ENCODE measurements around the gene THAP12.
A peak's percentile ranks its signal among the peaks of the same experiment; 100 is the strongest.

THAP12 gene

DNA sequence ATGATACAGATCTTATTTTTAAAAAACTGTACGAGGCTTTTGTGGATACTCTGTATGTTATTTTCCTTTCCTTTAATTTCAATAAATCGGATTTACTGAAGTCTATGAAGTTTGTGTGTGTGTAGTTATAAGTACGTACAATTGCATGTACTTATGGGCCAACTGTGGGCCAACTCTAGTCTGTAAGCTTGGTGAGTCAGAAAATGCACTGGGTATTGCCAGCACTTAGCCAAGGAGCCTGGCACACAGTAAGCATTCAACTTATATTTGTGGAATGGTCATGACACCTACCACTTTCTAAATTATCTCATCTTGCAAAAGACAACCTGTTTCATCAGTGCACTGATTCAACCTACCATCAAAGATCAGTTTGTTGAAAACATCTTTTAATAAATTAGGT, 32.6 kb downstream of the THAP12 start:
- Histone ChIP-seq H3K4me3 (ENCODE audit: low read length, poor library complexity, severe bottlenecking) (no peak overlapping the region), H3K9me2 (replicated peaks; ENCODE audit: low read depth, low read length) (no peaks in the 10 kb centered on the region), H3K27me3 (ENCODE audit: insufficient read depth, low read length, poor library complexity, severe bottlenecking) (no peaks in the 10 kb centered on the region), H3F3A (ENCODE audit: low read depth) (no peaks in the 10 kb centered on the region), H2AFZ (ENCODE audit: low read length) (no peak overlapping the region), H3K4me2 (ENCODE audit: low read depth, low read length, poor library complexity, severe bottlenecking) (no peak overlapping the region), H3K4me1 (ENCODE audit: insufficient read depth, low read length, poor library complexity, severe bottlenecking) (peaks cover 4% of the 10 kb centered on the region), H3K79me2 (ENCODE audit: insufficient read depth, low read length) (no peaks in the 10 kb centered on the region), H3K36me3 (ENCODE audit: insufficient read depth, low read length) (peaks cover 25% of the 10 kb centered on the region; the same call in 1 of the 2 replicates), H3K9ac (ENCODE audit: low read depth, low read length, poor library complexity, severe bottlenecking) (no peak overlapping the region), H3K9me3 (ENCODE audit: insufficient read depth, low read depth, low read length) (no peaks in the 10 kb centered on the region), H4K20me1 (ENCODE audit: insufficient read depth, low read length, poor library complexity, severe bottlenecking) (no peaks in the 10 kb centered on the region)
- TF ChIP-seq, protein P1, sequence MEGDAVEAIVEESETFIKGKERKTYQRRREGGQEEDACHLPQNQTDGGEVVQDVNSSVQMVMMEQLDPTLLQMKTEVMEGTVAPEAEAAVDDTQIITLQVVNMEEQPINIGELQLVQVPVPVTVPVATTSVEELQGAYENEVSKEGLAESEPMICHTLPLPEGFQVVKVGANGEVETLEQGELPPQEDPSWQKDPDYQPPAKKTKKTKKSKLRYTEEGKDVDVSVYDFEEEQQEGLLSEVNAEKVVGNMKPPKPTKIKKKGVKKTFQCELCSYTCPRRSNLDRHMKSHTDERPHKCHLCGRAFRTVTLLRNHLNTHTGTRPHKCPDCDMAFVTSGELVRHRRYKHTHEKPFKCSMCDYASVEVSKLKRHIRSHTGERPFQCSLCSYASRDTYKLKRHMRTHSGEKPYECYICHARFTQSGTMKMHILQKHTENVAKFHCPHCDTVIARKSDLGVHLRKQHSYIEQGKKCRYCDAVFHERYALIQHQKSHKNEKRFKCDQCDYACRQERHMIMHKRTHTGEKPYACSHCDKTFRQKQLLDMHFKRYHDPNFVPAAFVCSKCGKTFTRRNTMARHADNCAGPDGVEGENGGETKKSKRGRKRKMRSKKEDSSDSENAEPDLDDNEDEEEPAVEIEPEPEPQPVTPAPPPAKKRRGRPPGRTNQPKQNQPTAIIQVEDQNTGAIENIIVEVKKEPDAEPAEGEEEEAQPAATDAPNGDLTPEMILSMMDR (conservative IDR thresholded peaks at IDR 0.05; ENCODE audit: low read length), result no peak
- no peak for TF ChIP-seq EZH2phosphoT487 (IDR thresholded peaks at IDR 0.05; ENCODE audit: borderline replicate concordance)

DNA sequence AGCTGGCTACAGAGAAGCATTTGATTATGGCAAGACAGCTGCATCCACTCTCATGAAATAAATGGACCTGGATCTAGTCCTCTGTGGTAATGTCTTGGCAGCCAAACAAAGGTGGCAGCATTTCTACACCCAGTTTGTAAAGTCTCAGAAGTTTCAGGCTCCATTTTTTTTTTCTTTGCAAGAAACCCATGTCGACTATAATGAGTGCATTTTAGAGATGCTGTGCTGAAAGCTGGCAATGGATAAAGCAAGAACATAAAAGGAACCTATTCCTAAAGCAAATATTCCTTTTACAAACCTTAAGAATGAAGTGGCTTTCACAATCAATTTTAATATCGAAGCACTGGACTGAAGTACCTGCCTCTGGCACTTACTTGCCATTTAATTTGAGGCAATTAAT, 33.5 kb downstream of the THAP12 start:
- peaks cover 4% of the 10 kb centered on the region for H3K4me1 ChIP-seq (ENCODE audit: insufficient read depth, low read length, poor library complexity, severe bottlenecking)
- H3K4me3 ChIP-seq (ENCODE audit: low read length, poor library complexity, severe bottlenecking), result no peak overlapping the region
- no peak overlapping the region for H3K9ac ChIP-seq (ENCODE audit: low read depth, low read length, poor library complexity, severe bottlenecking)
- H3K27me3 ChIP-seq (ENCODE audit: insufficient read depth, low read length, poor library complexity, severe bottlenecking), result no peaks in the 10 kb centered on the region
- H2AFZ ChIP-seq (ENCODE audit: low read length), result no peak overlapping the region
- no peaks in the 10 kb centered on the region for H4K20me1 ChIP-seq (ENCODE audit: insufficient read depth, low read length, poor library complexity, severe bottlenecking)
- TF ChIP-seq EZH2phosphoT487 (IDR thresholded peaks at IDR 0.05; ENCODE audit: borderline replicate concordance), result no peak
- TF ChIP-seq, protein P1 (conservative IDR thresholded peaks at IDR 0.05; ENCODE audit: low read length), result 0 out of 2 replicates have a peak, but pooled peaks have one; percentile 21
- no peak overlapping the region for H3K4me2 ChIP-seq (ENCODE audit: low read depth, low read length, poor library complexity, severe bottlenecking)
- no peaks in the 10 kb centered on the region for H3K9me2 ChIP-seq (replicated peaks; ENCODE audit: low read depth, low read length)
- no peaks in the 10 kb centered on the region for H3K79me2 ChIP-seq (ENCODE audit: insufficient read depth, low read length)
- no peaks in the 10 kb centered on the region for H3K9me3 ChIP-seq (ENCODE audit: insufficient read depth, low read depth, low read length)
- H3K36me3 ChIP-seq (ENCODE audit: insufficient read depth, low read length), result peaks cover 17% of the 10 kb centered on the region; the same call in 1 of the 2 replicates
- no peaks in the 10 kb centered on the region for H3F3A ChIP-seq (ENCODE audit: low read depth)

DNA sequence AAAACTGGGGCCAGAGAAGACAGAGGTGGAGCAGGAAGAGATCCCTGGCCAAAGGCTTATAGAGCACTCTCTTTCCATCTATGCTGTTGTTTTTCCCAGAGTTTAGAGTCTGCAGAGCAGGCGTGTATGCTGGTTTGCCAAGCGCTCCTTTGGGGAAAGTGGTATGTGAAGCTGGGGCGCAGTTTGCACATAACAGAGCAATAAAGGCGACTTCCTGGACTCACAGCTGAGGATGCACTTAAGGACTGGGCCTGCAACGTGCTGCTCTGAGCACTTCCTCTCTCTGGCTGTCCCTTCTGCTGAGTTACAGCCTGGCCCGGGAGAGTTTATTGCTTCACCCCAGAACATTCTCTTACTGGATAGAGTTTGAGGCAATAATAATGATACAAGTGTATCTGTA, 41.7 kb downstream of the THAP12 start:
- 0 out of 2 replicates have a peak, but pooled peaks cover 2% of the 10 kb centered on the region for H3F3A ChIP-seq (ENCODE audit: low read depth)
- H3K4me2 ChIP-seq (ENCODE audit: low read depth, low read length, poor library complexity, severe bottlenecking), result peak overlapping the region; percentile 56
- H3K9me3 ChIP-seq (ENCODE audit: insufficient read depth, low read depth, low read length), result peaks cover 6% of the 10 kb centered on the region; the same call in 1 of the 2 replicates
- peak overlapping the region; percentile 46 for H3K9ac ChIP-seq (ENCODE audit: low read depth, low read length, poor library complexity, severe bottlenecking)
- peak overlapping the region; percentile 93 for H2AFZ ChIP-seq (ENCODE audit: low read length)
- peaks cover 16% of the 10 kb centered on the region for H3K4me1 ChIP-seq (ENCODE audit: insufficient read depth, low read length, poor library complexity, severe bottlenecking)
- H3K9me2 ChIP-seq (replicated peaks; ENCODE audit: low read depth, low read length), result no peaks in the 10 kb centered on the region
- H4K20me1 ChIP-seq (ENCODE audit: insufficient read depth, low read length, poor library complexity, severe bottlenecking), result no peaks in the 10 kb centered on the region
- no peaks in the 10 kb centered on the region for H3K79me2 ChIP-seq (ENCODE audit: insufficient read depth, low read length)
- no peak for TF ChIP-seq EZH2phosphoT487 (IDR thresholded peaks at IDR 0.05; ENCODE audit: borderline replicate concordance)
- TF ChIP-seq, protein P1 (conservative IDR thresholded peaks at IDR 0.05; ENCODE audit: low read length), result no peak
- no peaks in the 10 kb centered on the region for H3K27me3 ChIP-seq (ENCODE audit: insufficient read depth, low read length, poor library complexity, severe bottlenecking)
- no peaks in the 10 kb centered on the region for H3K36me3 ChIP-seq (ENCODE audit: insufficient read depth, low read length)
- peak overlapping the region; percentile 37 for H3K4me3 ChIP-seq (ENCODE audit: low read length, poor library complexity, severe bottlenecking)
